GM21360 (cell line): ENCODE results near the gene CACNA2D1.
"Not testable (repeated sequence)": the region's sequence is repeated elsewhere in the genome, so short reads cannot be mapped to it uniquely, and the experiment has no call there.

ENCODE experiments used
- ATAC-seq: cut with Tn5 transposase; IDR thresholded peaks from one replicate; pipeline ENCODE4 v1.9.1; 2021; ENCODE audit warnings: mild to moderate bottlenecking, moderate library complexity; ENCODE audit not compliant: unreplicated experiment

Gene CACNA2D1

DNA sequence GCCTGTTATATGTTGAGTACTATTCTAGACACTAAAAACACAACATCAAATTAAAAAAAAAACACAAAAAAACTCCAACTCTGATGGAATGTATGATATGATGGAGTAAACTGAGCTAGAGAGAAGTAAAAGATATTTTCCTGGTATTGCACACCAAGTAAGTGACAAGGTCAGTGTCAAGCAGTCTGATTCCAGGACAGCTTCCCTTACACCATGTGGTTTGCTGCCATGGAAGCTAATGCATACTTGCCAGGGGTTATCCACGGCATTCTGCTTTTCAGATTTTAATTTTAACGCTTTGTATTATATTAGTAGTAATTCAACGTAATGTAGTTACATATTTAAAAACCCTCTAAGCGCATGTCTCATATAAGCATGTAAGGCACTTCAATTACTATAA lies 48.4 kb downstream of the CACNA2D1 start:
- ATAC-seq, result no peak

DNA sequence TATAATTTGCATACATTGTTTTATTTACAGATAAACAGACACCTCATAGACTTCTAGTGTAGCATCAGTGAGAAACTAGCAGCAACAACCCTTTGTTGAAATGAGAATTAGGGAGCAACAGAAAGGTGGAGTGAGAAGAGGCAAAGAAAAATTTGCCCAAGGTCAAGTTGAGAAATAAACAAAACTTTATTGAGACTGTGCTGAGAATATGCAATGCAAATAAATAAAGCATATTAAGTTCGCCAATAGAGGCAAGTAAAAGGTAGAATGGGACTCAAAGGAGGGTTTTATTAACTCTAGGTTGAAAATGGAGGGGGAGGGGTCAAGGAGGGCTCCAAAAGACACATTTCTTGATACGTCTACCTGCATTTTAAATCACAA lies 49.7 kb downstream of the CACNA2D1 start:
- no peak for ATAC-seq

GRCh38 chr7:82393076-82393839 lies 50.3 kb downstream of the CACNA2D1 start:
- no peak for ATAC-seq

- ATAC-seq, result no peak
These were observed 52.6 kb downstream of the CACNA2D1 start for GRCh38 chr7:82390936-82391335.

- ATAC-seq, result no peak
These were observed 53.7 kb downstream of the CACNA2D1 start for GRCh38 chr7:82389876-82390275.

DNA sequence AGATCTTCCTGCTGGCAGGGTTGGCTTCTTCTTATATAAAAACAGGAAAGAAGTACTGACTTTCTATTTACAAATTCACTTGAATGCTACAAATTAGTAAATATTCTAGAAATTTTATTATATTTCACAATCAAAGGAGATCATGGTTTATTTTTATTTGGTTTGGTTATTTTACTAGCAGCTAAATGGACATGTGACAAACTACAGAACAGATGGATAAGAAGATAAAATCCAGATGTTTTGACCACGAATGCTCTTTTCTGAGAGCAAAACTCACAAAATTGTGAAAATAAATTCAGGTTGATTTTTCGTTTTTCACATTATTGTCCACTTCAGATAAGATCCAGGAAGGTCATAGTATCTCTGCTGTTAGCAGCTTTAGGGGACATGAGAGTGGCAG lies 55.4 kb downstream of the CACNA2D1 start:
- ATAC-seq, result no peak

DNA sequence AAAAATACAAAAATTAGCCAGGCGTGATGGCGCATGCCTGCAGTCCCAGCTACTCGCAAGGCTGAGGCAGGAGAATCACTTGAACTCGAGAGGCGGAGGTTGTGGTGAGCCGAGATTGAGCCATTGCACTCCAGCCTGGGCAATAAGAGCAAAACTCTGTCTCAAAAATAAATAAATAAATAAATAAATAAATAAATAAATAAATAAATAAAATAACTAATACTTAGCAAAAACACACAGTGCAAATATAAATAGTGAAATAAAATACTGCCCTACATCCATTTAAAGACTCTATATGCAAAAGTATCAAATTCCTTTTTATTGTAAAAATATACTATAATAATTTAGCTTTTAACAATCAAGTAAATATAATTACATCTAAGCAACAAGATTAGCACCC lies 57.0 kb downstream of the CACNA2D1 start:
- not testable (repeated sequence) for ATAC-seq

DNA sequence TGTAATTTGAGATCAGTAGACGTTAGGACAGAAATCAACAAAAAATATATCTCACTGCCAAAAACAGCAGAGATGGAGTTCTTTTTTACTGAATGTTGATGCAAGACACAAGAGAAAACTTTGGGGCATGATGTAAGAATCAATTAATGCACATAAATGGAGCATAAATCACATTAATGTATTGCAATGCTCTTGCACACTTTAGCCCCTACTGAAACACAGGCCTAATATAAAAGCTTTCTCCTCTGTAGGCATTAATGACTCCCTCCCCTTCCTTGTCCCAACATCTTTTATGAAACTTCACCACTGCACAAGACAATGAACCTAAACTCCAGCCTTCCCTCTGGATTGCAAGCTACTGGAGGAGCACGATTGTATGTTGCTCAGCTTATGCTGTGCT lies 58.8 kb downstream of the CACNA2D1 start:
- ATAC-seq, result no peak

- no peak for ATAC-seq
These were observed 59.5 kb downstream of the CACNA2D1 start for GRCh38 chr7:82384051-82384464.

- ATAC-seq, result no peak
These were observed 61.3 kb downstream of the CACNA2D1 start for GRCh38 chr7:82382276-82382675.

- no peak for ATAC-seq
These were observed 66.8 kb downstream of the CACNA2D1 start for GRCh38 chr7:82376739-82377138.

GRCh38 chr7:82375713-82376112 lies 67.9 kb downstream of the CACNA2D1 start:
- ATAC-seq, result no peak

- ATAC-seq, result no peak
These were observed 68.4 kb downstream of the CACNA2D1 start for GRCh38 chr7:82375129-82375528.

DNA sequence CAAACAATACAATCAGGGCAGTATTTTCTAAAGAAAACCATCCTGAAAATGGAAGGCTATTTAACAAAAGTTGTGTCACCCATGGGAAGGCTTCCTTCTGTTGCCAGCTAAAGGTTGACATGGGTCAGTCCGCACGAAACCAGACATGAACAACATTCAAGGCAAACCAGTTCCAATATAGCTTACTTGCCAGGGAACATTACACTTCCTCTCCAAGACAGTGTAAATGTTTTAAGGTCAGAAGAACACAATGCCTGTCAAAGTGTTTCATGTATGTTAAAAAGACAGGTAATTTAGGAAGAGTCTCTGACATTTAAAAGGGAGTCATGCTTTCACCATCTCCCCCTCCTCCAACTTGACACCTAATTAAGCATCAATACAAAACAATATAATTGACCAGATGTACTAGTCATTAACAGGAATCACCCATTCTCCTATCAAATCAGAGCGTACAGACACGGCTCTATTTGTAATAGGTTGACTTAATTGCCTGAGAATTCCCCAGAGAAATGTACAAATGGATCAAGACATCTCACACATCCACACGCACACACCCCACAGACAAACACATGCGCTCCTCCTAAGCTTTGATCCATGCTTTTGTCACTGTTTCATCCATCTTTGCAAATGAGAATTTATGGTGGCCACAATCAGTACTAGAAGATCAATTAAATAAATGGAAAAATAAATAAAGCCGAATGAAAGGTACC lies 69.5 kb downstream of the CACNA2D1 start:
- ATAC-seq, result no peak

- ATAC-seq, result no peak
These were observed 78.9 kb downstream of the CACNA2D1 start for GRCh38 chr7:82364671-82365070.

DNA sequence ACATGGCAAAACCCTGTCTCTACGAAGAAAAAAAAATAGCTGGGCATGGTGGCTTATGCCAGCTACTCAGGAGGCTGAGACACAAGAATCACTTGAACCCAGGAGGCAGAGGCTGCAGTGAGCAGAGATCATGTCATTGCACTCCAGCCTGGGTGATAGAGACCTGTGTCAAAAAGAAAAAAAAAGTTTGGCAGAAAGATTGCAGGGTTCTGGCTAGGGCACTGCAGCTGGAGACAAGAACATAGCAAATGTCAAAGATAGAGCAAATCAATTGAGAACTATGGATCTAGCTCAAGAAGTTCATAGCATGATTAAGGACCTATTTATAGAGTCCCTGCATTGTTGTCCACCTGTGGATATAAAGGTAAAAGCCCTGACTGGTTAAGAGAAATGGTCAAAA lies 79.5 kb downstream of the CACNA2D1 start:
- ATAC-seq, result no peak

DNA sequence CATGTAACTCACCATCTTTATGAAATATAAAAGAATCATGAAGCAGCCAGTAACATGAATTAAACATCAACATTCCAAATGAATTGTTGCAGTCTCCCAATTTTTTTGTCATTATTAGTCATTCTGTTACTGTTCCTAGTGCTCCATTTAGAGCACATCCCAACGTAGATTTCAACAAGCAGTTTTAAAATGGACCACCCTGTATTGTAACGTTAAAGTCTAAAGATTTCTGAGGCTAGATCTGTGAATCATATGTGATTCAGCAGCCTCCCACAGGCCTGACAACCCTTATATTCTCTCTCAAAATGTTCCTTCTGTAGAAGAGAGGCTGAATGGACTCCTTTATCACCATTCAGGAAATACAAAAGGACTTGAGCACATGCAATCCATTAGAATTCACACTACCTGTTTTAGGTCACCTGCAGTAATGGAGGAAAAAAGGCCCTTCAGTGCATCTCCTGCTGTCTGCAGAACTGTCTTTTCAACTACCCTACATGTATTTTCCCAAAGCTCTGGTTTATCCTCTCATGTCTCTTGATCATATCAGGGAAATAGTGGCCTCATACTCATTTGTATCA lies 81.4 kb downstream of the CACNA2D1 start:
- ATAC-seq, result no peak

DNA sequence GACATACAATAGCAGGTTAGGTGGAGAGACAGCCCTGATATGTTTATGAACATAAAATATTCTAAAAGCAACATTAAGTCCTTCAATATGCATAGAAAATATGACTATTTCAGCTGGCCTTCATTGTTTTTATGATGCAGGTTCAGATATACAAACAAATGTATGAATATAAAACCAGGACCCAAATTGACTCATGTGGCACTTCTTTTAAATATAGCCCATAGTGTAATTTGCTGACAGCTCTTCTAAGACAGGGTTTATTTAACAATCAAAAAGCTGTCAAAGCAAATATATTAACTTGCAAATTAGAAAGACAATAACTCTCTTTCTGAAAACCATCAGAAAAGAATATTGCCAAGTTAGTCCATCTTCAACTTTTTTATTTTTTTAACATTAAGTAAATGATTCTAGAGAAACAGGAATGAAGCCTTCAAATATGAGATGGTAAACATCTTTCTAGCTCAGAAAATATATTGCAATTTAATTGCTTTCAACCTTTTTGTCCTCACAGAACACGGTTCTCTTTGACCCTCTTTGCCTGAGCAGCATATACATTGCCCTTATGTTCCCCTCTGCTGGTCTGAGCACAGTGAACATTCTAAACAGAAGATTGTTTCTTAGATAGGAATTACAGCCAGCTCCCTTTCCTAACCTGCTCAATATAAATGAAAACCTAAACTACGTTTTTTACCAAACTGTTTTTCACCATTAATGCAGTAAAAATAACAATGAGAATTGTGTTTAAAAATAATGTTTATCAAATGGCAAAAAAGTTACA lies 82.8 kb downstream of the CACNA2D1 start:
- ATAC-seq, result no peak

DNA sequence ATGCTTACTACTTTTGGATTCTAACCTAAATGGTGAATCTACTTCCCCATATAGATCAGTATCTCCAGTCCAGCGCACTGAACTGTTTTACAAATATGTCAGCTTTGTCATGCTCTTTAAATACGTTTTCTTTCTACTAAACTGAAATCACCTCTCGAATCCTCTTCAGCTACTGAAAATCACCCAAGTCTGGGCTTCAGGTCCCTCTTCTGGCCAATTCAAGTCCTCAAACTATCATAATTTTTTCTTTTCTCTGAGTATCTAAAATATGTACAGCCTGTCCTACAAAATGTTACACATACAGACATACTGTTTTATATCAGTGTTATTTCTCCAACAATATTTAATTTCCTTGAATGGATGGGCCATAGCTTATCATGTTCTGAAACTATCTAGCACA lies 84.2 kb downstream of the CACNA2D1 start:
- no peak for ATAC-seq

DNA sequence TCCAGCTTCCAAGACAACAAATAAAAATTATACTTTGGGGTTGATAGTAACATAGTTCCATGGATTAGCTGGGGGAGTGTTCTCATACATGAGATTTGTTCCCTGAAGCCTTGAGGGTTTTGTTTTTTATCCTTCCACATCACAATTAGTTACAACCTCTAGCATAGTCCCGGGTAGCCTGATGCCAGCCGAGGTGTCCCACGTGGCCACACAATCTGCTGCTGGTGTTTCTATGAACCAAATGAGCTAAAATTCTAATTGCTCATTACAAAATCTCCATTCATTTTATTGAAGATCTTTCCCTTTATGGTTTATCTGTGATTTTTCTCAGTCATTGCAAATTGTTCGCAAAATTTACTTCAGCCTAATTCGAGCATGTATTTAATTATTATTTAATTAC lies 84.7 kb downstream of the CACNA2D1 start:
- no peak for ATAC-seq

GRCh38 chr7:82358009-82358578 lies 85.5 kb downstream of the CACNA2D1 start:
- no peak for ATAC-seq
